HG02571 (cell line): ENCODE measurements around the gene TMEM178B.
"Not testable (repeated sequence)": the region's sequence is repeated elsewhere in the genome, so short reads cannot be mapped to it uniquely, and the experiment has no call there.

Experiments used
- ATAC-seq: cut with Tn5 transposase; IDR thresholded peaks from one replicate; pipeline ENCODE4 v1.9.1; 2021; ENCODE audit warnings: mild to moderate bottlenecking, moderate library complexity; ENCODE audit not compliant: unreplicated experiment

The TMEM178B gene

GRCh38 chr7:141301544-141301943 is 227.7 kb downstream of the TMEM178B start:
- ATAC-seq: no peak

GRCh38 chr7:141302617-141303016 is 228.8 kb downstream of the TMEM178B start:
- ATAC-seq: no peak

- no peak for ATAC-seq
Observed at GRCh38 chr7:141304291-141304690, 230.4 kb downstream of the TMEM178B start.

GRCh38 chr7:141306081-141306480 is 232.2 kb downstream of the TMEM178B start:
- ATAC-seq: no peak

- no peak for ATAC-seq
Observed at GRCh38 chr7:141312395-141312794, 238.5 kb downstream of the TMEM178B start.

GRCh38 chr7:141312828-141313521 is 239.1 kb downstream of the TMEM178B start:
- no peak for ATAC-seq

- ATAC-seq: no peak
Observed at GRCh38 chr7:141313896-141314295, 240.0 kb downstream of the TMEM178B start.

- no peak for ATAC-seq
Observed at GRCh38 chr7:141317033-141317585, 243.2 kb downstream of the TMEM178B start.

GRCh38 chr7:141320287-141320686 is 246.4 kb downstream of the TMEM178B start:
- no peak for ATAC-seq

- ATAC-seq: no peak
Observed at GRCh38 chr7:141322383-141322782, 248.5 kb downstream of the TMEM178B start.

GRCh38 chr7:141323826-141324225 is 250.0 kb downstream of the TMEM178B start:
- no peak for ATAC-seq

GRCh38 chr7:141324870-141325269 is 251.0 kb downstream of the TMEM178B start:
- no peak for ATAC-seq

- no peak for ATAC-seq
Observed at GRCh38 chr7:141325275-141325674, 251.4 kb downstream of the TMEM178B start.

- no peak for ATAC-seq
Observed at GRCh38 chr7:141328290-141328689, 254.4 kb downstream of the TMEM178B start.

- not testable (repeated sequence) for ATAC-seq
Observed at GRCh38 chr7:141330285-141330684, 256.4 kb downstream of the TMEM178B start.

- ATAC-seq: no peak
Observed at GRCh38 chr7:141333459-141333858, 259.6 kb downstream of the TMEM178B start.

- no peak for ATAC-seq
Observed at GRCh38 chr7:141335164-141335563, 261.3 kb downstream of the TMEM178B start.

GRCh38 chr7:141339603-141340002 is 265.7 kb downstream of the TMEM178B start:
- no peak for ATAC-seq

GRCh38 chr7:141340991-141341390 is 267.1 kb downstream of the TMEM178B start:
- ATAC-seq: no peak

GRCh38 chr7:141342621-141343408 is 269.0 kb downstream of the TMEM178B start:
- ATAC-seq: no peak

- ATAC-seq: no peak
Observed at GRCh38 chr7:141344153-141344935, 270.5 kb downstream of the TMEM178B start.
